Measurements from ENCODE around the gene FXYD7.

The FXYD7 gene

GRCh38 chr19:35170359-35171061 lies 27.5 kb downstream of the FXYD7 start:
- H3K27ac ChIP-seq = no peak overlapping the region

GRCh38 chr19:35171730-35172129 lies 28.7 kb downstream of the FXYD7 start:
- Histone ChIP-seq H3K27ac (no peak overlapping the region), H3K27me3 (replicated peaks) (no peaks in the 10 kb centered on the region), H3K4me3 (ENCODE audit: low read depth, low read length) (no peak overlapping the region), H3K36me3 (replicated peaks) (peaks cover 8% of the 10 kb centered on the region)
- in situ Hi-C loops (cut with HindIII; ENCODE audit: low pct_ligation_motif_present, low sequenced_read_pairs) = no loop called here
- no peak for TF ChIP-seq CTCF (IDR thresholded peaks at IDR 0.05; ENCODE audit: low read depth, low read length, missing control alignments)
- DNase-seq = no peak

More at GRCh38 chr19:35170359-35171061, 27.5 kb downstream of the FXYD7 start:
- in situ Hi-C loops (cut with HindIII; ENCODE audit: low pct_ligation_motif_present, low sequenced_read_pairs) = no loop called here
- H3K4me3 ChIP-seq (ENCODE audit: low read depth, low read length) = no peak overlapping the region
- TF ChIP-seq CTCF (IDR thresholded peaks at IDR 0.05; ENCODE audit: low read depth, low read length, missing control alignments) = no peak
- DNase-seq = no peak
- H3K36me3 ChIP-seq (replicated peaks) = peaks cover 20% of the 10 kb centered on the region
- no peaks in the 10 kb centered on the region for H3K27me3 ChIP-seq (replicated peaks)

- Histone ChIP-seq H3K36me3 (replicated peaks) (peaks cover 3% of the 10 kb centered on the region), H3K4me3 (ENCODE audit: low read depth, low read length) (no peak overlapping the region), H3K27ac (no peak overlapping the region), H3K27me3 (replicated peaks) (no peaks in the 10 kb centered on the region)
- DNase-seq = no peak
- in situ Hi-C loops (cut with HindIII; ENCODE audit: low pct_ligation_motif_present, low sequenced_read_pairs) = no loop called here
- TF ChIP-seq CTCF (IDR thresholded peaks at IDR 0.05; ENCODE audit: low read depth, low read length, missing control alignments) = no peak
Observed at GRCh38 chr19:35174226-35174625, 31.2 kb downstream of the FXYD7 start.

- TF ChIP-seq CTCF (IDR thresholded peaks at IDR 0.05; ENCODE audit: low read depth, low read length, missing control alignments) = no peak
- no peaks in the 10 kb centered on the region for H3K36me3 ChIP-seq (replicated peaks)
- in situ Hi-C loops (cut with HindIII; ENCODE audit: low pct_ligation_motif_present, low sequenced_read_pairs) = no loop called here
- no peak for DNase-seq
- H3K27ac ChIP-seq = no peak overlapping the region
- H3K27me3 ChIP-seq (replicated peaks) = no peaks in the 10 kb centered on the region
- no peak overlapping the region for H3K4me3 ChIP-seq (ENCODE audit: low read depth, low read length)
Observed at GRCh38 chr19:35176181-35176570, 33.1 kb downstream of the FXYD7 start.

- no peak for DNase-seq
Observed at GRCh38 chr19:35177377-35178274, 34.6 kb downstream of the FXYD7 start.

More at GRCh38 chr19:35177377-35178274, 34.6 kb downstream of the FXYD7 start:
- TF ChIP-seq CTCF (IDR thresholded peaks at IDR 0.05; ENCODE audit: low read depth, low read length, missing control alignments) = no peak
- in situ Hi-C loops (cut with HindIII; ENCODE audit: low pct_ligation_motif_present, low sequenced_read_pairs) = no loop called here
- no peak overlapping the region for H3K4me3 ChIP-seq (ENCODE audit: low read depth, low read length)
- no peak overlapping the region for H3K27ac ChIP-seq
- no peaks in the 10 kb centered on the region for H3K27me3 ChIP-seq (replicated peaks)
- H3K36me3 ChIP-seq (replicated peaks) = no peaks in the 10 kb centered on the region
